Thyroid gland (tissue), 4 donors: Measurements from ENCODE around the gene TUBD1. TPM values are rescaled to one million over a fixed set of nuclear protein-coding genes. Genes with fewer than 3 reads are reported as not detected.
"Not testable (repeated sequence)": the region's sequence is repeated elsewhere in the genome, so short reads cannot be mapped to it uniquely, and the experiment has no call there.

Source experiments
- DNase-seq, 2 donors: peaks; one replicate each; pipeline ENCODE4 v3.0.0-alpha.2; 2019
- H3K27ac ChIP-seq, 3 donors: fragments of 200-600 bp; sonication (generic); 1 replicate in 2 of 3; 2 replicates in 1 of 3; pipeline ENCODE4 v1.5.1; 2016 to 2019; ENCODE audit warnings: mild to moderate bottlenecking in 1 of 3, moderate library complexity in 1 of 3
- H3K27me3 ChIP-seq: fragments of 200-600 bp; sonication (generic); one replicate; pipeline ENCODE4 v1.5.1; 2019
- H3K36me3 ChIP-seq, 2 donors: fragments of 200-600 bp; sonication (generic); one replicate each; pipeline ENCODE4 v1.5.1; 2016 to 2019
- H3K4me1 ChIP-seq, 2 donors: fragments of 200-600 bp; sonication (generic); one replicate each; pipeline ENCODE4 v1.5.1; 2017 to 2019
- H3K4me3 ChIP-seq, 3 donors: fragments of 200-600 bp; sonication (generic); replicated peaks in 1 of 3; 1 replicate in 2 of 3; 2 replicates in 1 of 3; pipeline ENCODE4 v1.5.1; 2016; ENCODE audit warnings: mild to moderate bottlenecking in 1 of 3
- H3K9me3 ChIP-seq: fragments of 200-600 bp; sonication (generic); one replicate; pipeline ENCODE4 v1.5.1; 2017
- CTCF ChIP-seq, 6 experiments: fragments of 200-600 bp in 3 of 6; fragments of 450-650 bp in 3 of 6; sonication (generic) in 3 of 6; IDR thresholded peaks; one replicate each; pipeline ENCODE4 v1.5.1; 2016 to 2019; ENCODE audit warnings: antibody characterized with exemption in 6 of 6, mild to moderate bottlenecking in 2 of 6, inconsistent platforms in 1 of 6, moderate library complexity in 1 of 6
- POLR2A ChIP-seq, 2 donors: fragments of 450-650 bp; IDR thresholded peaks; one replicate each; pipeline ENCODE4 v1.6.1; 2017; ENCODE audit warnings: antibody characterized with exemption in 2 of 2, mild to moderate bottlenecking in 2 of 2, moderate library complexity in 1 of 2
- WGBS, 2 donors: methylation state at CpG; one replicate each; pipeline ENCODE4 v1.1.5; 2017; 5-methylcytosine and 5-hydroxymethylcytosine counted together
- intact Hi-C: fragments of 100-400 bp; cut with DNase I; formaldehyde crosslinking; loops from one replicate; pipeline ENCODE4 v1.15.1; 2023
- total RNA-seq, 4 donors: library from RNA; depleted of rRNA; stranded (reverse); fragments of >200 nt; gene quantifications; one replicate each; pipeline ENCODE4 v1.2.3, GENCODE V29; 2016

TUBD1 gene
- total RNA-seq, 4 donors from 2014 or later: 11.2 to 28.4 (median 17.9) TPM

DNA sequence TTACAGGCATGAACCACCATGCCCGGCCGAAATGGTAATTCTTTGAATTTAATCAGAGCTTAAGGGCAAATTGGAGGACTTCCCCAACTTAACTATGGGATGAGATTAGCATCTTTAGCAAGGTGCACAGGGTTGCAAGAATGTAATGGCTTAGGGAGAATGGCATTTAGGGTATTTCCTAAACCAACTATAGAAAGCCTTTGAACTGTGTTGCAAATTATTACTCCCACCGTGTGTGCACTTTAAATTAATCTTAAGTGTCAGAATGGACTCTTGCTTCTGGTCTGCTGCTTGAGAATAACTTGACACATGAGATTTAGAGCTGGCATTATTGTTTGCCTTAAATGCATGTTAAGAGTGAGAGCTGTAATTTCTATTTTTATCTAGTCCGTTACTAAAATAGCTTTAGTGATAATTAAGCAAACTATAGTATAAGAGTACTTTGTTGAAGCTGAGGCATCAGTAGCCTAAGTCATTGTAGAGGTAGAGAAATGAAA lies 59.8 kb downstream of the TUBD1 start:
- no peaks in the 10 kb centered on the region for H3K36me3 ChIP-seq
- WGBS, 2 donors: 71 to 72% methylated on average over 4 of the region's 4 CpGs
- intact Hi-C loops: no loop called here
- H3K27ac ChIP-seq: no peak overlapping the region
- no peaks in the 10 kb centered on the region for H3K9me3 ChIP-seq
- H3K4me3 ChIP-seq: no peak overlapping the region
- H3K27me3 ChIP-seq: no peaks in the 10 kb centered on the region
- TF ChIP-seq POLR2A (IDR thresholded peaks at IDR 0.05) (no peak), CTCF (IDR thresholded peaks at IDR 0.05) (no peak)
- H3K4me1 ChIP-seq: peaks cover 16 to 36% of the 10 kb centered on the region in 2 donors
- no peak for DNase-seq

- Histone ChIP-seq H3K4me1 (peaks cover 10 to 28% of the 10 kb centered on the region in 2 donors), H3K27ac (peak overlapping the region in 2 of 3 donors; percentile 42 to 59), H3K4me3 (no peak overlapping the region), H3K9me3 (no peaks in the 10 kb centered on the region), H3K27me3 (no peaks in the 10 kb centered on the region), H3K36me3 (no peaks in the 10 kb centered on the region)
- WGBS, 2 donors: 91 to 100% methylated on average over 1 of the region's 1 CpG
- TF ChIP-seq POLR2A (IDR thresholded peaks at IDR 0.05): no peak
- TF ChIP-seq CTCF (IDR thresholded peaks at IDR 0.05): no peak
- DNase-seq: no peak
- intact Hi-C loops: no loop called here
Observed at GRCh38 chr17:59830846-59831486, 61.8 kb downstream of the TUBD1 start.

GRCh38 chr17:59830007-59830630 lies 62.6 kb downstream of the TUBD1 start:
- Histone ChIP-seq H3K4me1 (peaks cover 10 to 28% of the 10 kb centered on the region in 2 donors), H3K27ac (peak overlapping the region in 2 of 3 donors; percentile 42 to 59), H3K4me3 (no peak overlapping the region), H3K27me3 (no peaks in the 10 kb centered on the region), H3K9me3 (no peaks in the 10 kb centered on the region), H3K36me3 (no peaks in the 10 kb centered on the region)
- no peak for DNase-seq
- WGBS, 2 donors: 74 to 92% methylated on average over 3 of the region's 3 CpGs
- intact Hi-C loops: no loop called here
- TF ChIP-seq POLR2A (IDR thresholded peaks at IDR 0.05) (no peak), CTCF (IDR thresholded peaks at IDR 0.05) (no peak)

DNA sequence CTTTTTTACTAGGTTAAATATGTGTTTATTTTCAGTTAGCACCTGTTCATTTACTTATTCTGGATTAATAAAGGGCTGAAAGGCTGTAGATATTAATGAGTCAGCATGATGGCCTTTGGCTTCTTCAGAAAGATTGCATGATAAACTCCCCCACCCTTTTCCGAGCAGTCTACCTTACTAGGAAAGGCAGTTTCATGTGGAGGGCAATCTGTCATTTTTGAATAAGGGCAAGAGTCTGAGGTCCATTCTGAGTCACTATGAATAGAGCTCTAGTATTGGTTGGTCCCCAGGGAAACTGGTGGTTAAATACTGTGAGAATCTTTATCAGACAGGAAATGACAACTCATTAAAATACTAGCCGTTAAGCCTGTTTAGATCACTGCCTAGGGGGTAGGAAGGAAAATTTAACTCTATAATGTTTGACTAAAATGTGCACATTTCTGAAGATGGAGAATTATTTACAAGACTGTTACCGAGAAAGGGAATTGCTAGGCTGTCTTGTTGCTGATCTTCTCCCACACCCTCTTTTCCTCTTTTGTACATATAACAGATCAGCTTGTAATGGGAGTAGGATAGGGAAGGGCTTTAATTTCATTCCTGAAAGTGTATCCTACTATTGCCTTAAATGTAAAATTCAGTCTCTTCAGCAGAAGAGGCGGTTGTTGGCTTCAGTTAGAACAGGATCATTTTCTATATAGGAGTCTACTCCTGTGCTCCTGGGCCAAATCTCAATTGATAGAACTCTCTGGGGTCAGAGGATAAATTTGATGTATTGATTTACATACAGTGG lies 63.3 kb downstream of the TUBD1 start:
- TF ChIP-seq POLR2A (IDR thresholded peaks at IDR 0.05) (no peak), CTCF (IDR thresholded peaks at IDR 0.05) (no peak)
- Histone ChIP-seq H3K4me3 (no peak overlapping the region), H3K9me3 (no peaks in the 10 kb centered on the region), H3K4me1 (peaks cover 10 to 28% of the 10 kb centered on the region in 2 donors), H3K36me3 (no peaks in the 10 kb centered on the region), H3K27ac (peak overlapping the region; percentile 31 to 59 (median 42)), H3K27me3 (no peaks in the 10 kb centered on the region)
- DNase-seq: no peak
- intact Hi-C loops: no loop called here
- 38 to 43% methylated on average over 4 of the region's 4 CpGs for WGBS, 2 donors

DNA sequence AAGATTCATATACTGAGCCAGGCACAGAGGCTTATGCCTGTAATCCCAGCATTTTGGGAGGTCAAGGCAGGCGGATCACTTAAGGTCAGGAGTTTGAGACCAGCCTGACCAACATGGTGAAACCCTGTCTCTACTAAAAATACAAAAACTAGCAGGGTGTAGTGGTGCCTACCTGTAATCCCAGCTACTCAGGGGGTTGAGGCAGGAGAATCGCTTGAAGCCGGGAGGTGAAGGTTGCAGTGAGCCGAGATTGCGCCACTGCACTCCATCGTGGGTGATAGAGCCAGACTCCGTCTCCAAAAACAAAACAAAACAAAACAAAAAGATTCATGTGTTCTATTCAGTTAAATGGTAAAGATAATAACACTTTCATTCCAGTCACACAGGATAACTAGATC lies 63.9 kb downstream of the TUBD1 start:
- DNase-seq, H3K27me3 ChIP-seq, H3K36me3 ChIP-seq, intact Hi-C loops, H3K9me3 ChIP-seq, H3K4me3 ChIP-seq: not testable (repeated sequence)
- H3K4me1 ChIP-seq: peaks cover 10 to 28% of the 10 kb centered on the region in 2 donors
- 63 to 64% methylated on average over 7 of the region's 7 CpGs for WGBS, 2 donors
- H3K27ac ChIP-seq: peak overlapping the region; percentile 31 to 59 (median 42)
